Measurements from ENCODE around the gene RANBP1.

DNA sequence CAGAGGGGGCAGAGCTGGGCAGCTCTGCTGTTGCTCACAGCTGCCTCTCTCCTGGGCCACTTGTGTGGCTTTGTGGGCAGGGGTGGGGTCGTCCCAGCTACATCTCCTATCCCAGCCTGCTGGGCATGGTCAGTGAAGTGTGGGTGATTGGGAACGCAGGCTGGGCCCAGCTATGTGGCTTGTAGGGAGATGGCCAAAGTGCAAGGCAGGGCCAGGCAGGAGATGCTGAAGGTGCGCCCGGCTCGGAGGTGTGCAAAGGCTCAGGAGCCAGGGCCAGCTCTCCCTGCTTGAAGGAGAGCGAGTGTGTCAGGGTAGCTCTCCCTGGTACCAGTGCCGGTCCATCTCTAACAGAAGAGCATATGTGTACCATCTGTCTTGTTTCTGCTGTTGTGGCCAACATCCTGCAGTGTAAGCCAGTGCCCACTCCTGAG, 8.4 kb upstream of the RANBP1 start:
- TF ChIP-seq, protein P1, sequence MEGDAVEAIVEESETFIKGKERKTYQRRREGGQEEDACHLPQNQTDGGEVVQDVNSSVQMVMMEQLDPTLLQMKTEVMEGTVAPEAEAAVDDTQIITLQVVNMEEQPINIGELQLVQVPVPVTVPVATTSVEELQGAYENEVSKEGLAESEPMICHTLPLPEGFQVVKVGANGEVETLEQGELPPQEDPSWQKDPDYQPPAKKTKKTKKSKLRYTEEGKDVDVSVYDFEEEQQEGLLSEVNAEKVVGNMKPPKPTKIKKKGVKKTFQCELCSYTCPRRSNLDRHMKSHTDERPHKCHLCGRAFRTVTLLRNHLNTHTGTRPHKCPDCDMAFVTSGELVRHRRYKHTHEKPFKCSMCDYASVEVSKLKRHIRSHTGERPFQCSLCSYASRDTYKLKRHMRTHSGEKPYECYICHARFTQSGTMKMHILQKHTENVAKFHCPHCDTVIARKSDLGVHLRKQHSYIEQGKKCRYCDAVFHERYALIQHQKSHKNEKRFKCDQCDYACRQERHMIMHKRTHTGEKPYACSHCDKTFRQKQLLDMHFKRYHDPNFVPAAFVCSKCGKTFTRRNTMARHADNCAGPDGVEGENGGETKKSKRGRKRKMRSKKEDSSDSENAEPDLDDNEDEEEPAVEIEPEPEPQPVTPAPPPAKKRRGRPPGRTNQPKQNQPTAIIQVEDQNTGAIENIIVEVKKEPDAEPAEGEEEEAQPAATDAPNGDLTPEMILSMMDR (optimal IDR thresholded peaks at IDR 0.05 in 1 of 3, IDR thresholded peaks at IDR 0.05 in 1 of 3, conservative IDR thresholded peaks at IDR 0.05 in 1 of 3; ENCODE audit: extremely low read depth in 1 of 3, insufficient read depth in 2 of 3, low read length in 3 of 3) = no peak
- no peak for TF ChIP-seq EZH2 (IDR thresholded peaks at IDR 0.05; ENCODE audit: low read length)

Measured in keratinocyte (primary cell).